IMR-90 (cell line): ENCODE results near the gene PPRC1. TPM values are rescaled to one million over a fixed set of nuclear protein-coding genes. Genes with fewer than 3 reads are reported as not detected.

Experiments used
- ATAC-seq: fragments of 200-7000 bp; cut with Tn5 transposase; 2 replicates; pipeline ENCODE4 v1.9.1; 2020; ENCODE audit warnings: low read depth, mild to moderate bottlenecking, moderate library complexity
- BruUV-seq: library from RNA; stranded (reverse); fragments of 400-500 nt; replicated peaks from 2 replicates; lab custom pipeline; 2021; lab: Mats Ljungman, UMichigan
- CTCF ChIA-PET: fragments of 300-600 bp; formaldehyde crosslinking; extraction: SDS; loops from one replicate; lab custom pipeline; 2021; ENCODE audit warnings: antibody characterized with exemption; lab: Yijun Ruan, JAX
- POLR2A ChIA-PET: fragments of 300-600 bp; sonication (Branson Sonifier 250); formaldehyde crosslinking; loops from one replicate; lab custom pipeline; 2022; ENCODE audit warnings: antibody characterized with exemption; ENCODE audit not compliant: unreplicated experiment; lab: Charles Lee
- DNase-seq: peaks from one replicate; pipeline ENCODE4 v3.0.0; 2013
- H2AFZ ChIP-seq: replicated peaks from 2 replicates; pipeline ENCODE3; 2013; ENCODE audit warnings: low read length, mild to moderate bottlenecking; ENCODE audit not compliant: poor library complexity
- H2AK5ac ChIP-seq: 2 replicates; pipeline ENCODE4 v1.6.1; 2013; ENCODE audit warnings: low read depth, low read length, inconsistent platforms
- H2AK9ac ChIP-seq: replicated peaks from 2 replicates; pipeline ENCODE3; 2013; ENCODE audit warnings: mild to moderate bottlenecking, low read depth, low read length, moderate library complexity; ENCODE audit not compliant: poor library complexity
- H2BK120ac ChIP-seq: 2 replicates; pipeline ENCODE4 v1.6.1; 2013; ENCODE audit warnings: low read depth, low read length, inconsistent platforms
- H2BK15ac ChIP-seq: 3 replicates; pipeline ENCODE4 v1.6.1; 2013; ENCODE audit warnings: low read depth, low read length, inconsistent platforms
- H2BK20ac ChIP-seq: 2 replicates; pipeline ENCODE4 v1.6.1; 2013; ENCODE audit warnings: low read depth, mild to moderate bottlenecking, inconsistent platforms, low read length, moderate library complexity
- H2BK5ac ChIP-seq: 2 replicates; pipeline ENCODE4 v1.6.1; 2013; ENCODE audit warnings: mild to moderate bottlenecking, low read depth, low read length, inconsistent platforms; ENCODE audit not compliant: poor library complexity, severe bottlenecking
- H3K14ac ChIP-seq: replicated peaks from 2 replicates; pipeline ENCODE4 v1.6.1; 2013; ENCODE audit warnings: low read depth, low read length, inconsistent platforms
- H3K18ac ChIP-seq: 2 replicates; pipeline ENCODE4 v1.6.1; 2013; ENCODE audit warnings: low read depth, low read length, control low read depth
- H3K23ac ChIP-seq: 2 replicates; pipeline ENCODE4 v1.6.1; 2013; ENCODE audit warnings: low read depth, low read length, inconsistent platforms
- H3K27ac ChIP-seq: 2 replicates; pipeline ENCODE4 v1.5.1; 2013; ENCODE audit warnings: mild to moderate bottlenecking, control low read depth, low read length; ENCODE audit not compliant: insufficient read depth
- H3K27me3 ChIP-seq: 2 replicates; pipeline ENCODE4 v1.6.1; 2013; ENCODE audit warnings: low read length; ENCODE audit not compliant: control insufficient read depth, insufficient read depth
- H3K36me3 ChIP-seq: 2 replicates; pipeline ENCODE4 v1.6.1; 2013; ENCODE audit warnings: low read length, mixed read lengths; ENCODE audit not compliant: control insufficient read depth, insufficient read depth
- H3K4ac ChIP-seq: 2 replicates; pipeline ENCODE4 v1.6.1; 2013; ENCODE audit warnings: low read depth, low read length, inconsistent platforms
- H3K4me1 ChIP-seq: 2 replicates; pipeline ENCODE4 v1.6.1; 2013; ENCODE audit warnings: low read length, mixed read lengths; ENCODE audit not compliant: control insufficient read depth, insufficient read depth
- H3K4me2 ChIP-seq: 2 replicates; pipeline ENCODE4 v1.6.1; 2013; ENCODE audit warnings: low read depth, mild to moderate bottlenecking, control low read depth, low read length, moderate library complexity
- H3K4me3 ChIP-seq: 2 replicates; pipeline ENCODE4 v1.5.1; 2013; ENCODE audit warnings: low read depth, mild to moderate bottlenecking, control low read depth, low read length, moderate library complexity; ENCODE audit not compliant: insufficient read depth
- H3K56ac ChIP-seq: 2 replicates; pipeline ENCODE4 v1.6.1; 2013; ENCODE audit warnings: low read length, inconsistent platforms; ENCODE audit not compliant: insufficient read depth; ENCODE audit errors: extremely low read depth
- H3K79me1 ChIP-seq, 2 experiments: 2 replicates each; pipeline ENCODE4 v1.6.1; 2013; ENCODE audit warnings: low read length in 2 of 2, inconsistent platforms in 1 of 2, low read depth in 1 of 2
- H3K9ac ChIP-seq: 2 replicates; pipeline ENCODE4 v1.6.1; 2013; ENCODE audit warnings: low read depth, low read length, control low read depth
- H3K9me1 ChIP-seq: 2 replicates; pipeline ENCODE4 v1.6.1; 2013; ENCODE audit warnings: low read length, inconsistent platforms; ENCODE audit not compliant: insufficient read depth
- H3K9me3 ChIP-seq: 2 replicates; pipeline ENCODE4 v1.6.1; 2013; ENCODE audit warnings: low read length; ENCODE audit not compliant: control insufficient read depth, insufficient read depth
- H4K20me1 ChIP-seq: 2 replicates; pipeline ENCODE4 v1.6.1; 2013; ENCODE audit warnings: low read length, inconsistent platforms; ENCODE audit not compliant: insufficient read depth
- H4K5ac ChIP-seq: 2 replicates; pipeline ENCODE4 v1.6.1; 2013; ENCODE audit warnings: mild to moderate bottlenecking, low read depth, low read length, control low read depth
- H4K8ac ChIP-seq, 2 experiments: 2 replicates each; pipeline ENCODE4 v1.6.1; 2013; ENCODE audit warnings: low read depth in 2 of 2, low read length in 2 of 2, control low read depth in 1 of 2, inconsistent platforms in 1 of 2
- H4K91ac ChIP-seq: 2 replicates; pipeline ENCODE4 v1.6.1; 2013; ENCODE audit warnings: low read depth, low read length, inconsistent platforms; ENCODE audit not compliant: insufficient read depth
- BHLHE40 ChIP-seq: fragments of 150-350 bp; IDR thresholded peaks from 2 replicates; pipeline ENCODE4 v1.6.1; 2016; ENCODE audit warnings: mild to moderate bottlenecking, low read depth, low read length
- CEBPB ChIP-seq: IDR thresholded peaks from 2 replicates; pipeline ENCODE4 v1.6.1; 2012; ENCODE audit warnings: low read depth, low read length, improper control_type of control experiment
- CHD1 ChIP-seq: IDR thresholded peaks from 2 replicates; pipeline ENCODE4 v1.6.1; 2012; ENCODE audit warnings: low read depth, low read length, improper control_type of control experiment
- CTCF ChIP-seq: conservative IDR thresholded peaks from 2 replicates; pipeline ENCODE4 v1.5.1; 2012; ENCODE audit warnings: mild to moderate bottlenecking, low read depth, low read length, improper control_type of control experiment
- ELK1 ChIP-seq: fragments of 150-350 bp; IDR thresholded peaks from 2 replicates; pipeline ENCODE4 v1.6.1; 2016; ENCODE audit warnings: low read depth, mild to moderate bottlenecking, low read length, moderate library complexity, borderline replicate concordance
- FOS ChIP-seq: fragments of 150-350 bp; IDR thresholded peaks from 2 replicates; pipeline ENCODE4 v1.6.1; 2016; ENCODE audit warnings: low read depth, low read length
- MAFK ChIP-seq: IDR thresholded peaks from 2 replicates; pipeline ENCODE4 v1.6.1; 2012; ENCODE audit warnings: low read depth, low read length, improper control_type of control experiment
- MAZ ChIP-seq: IDR thresholded peaks from 2 replicates; pipeline ENCODE4 v1.6.1; 2012; ENCODE audit warnings: low read depth, mild to moderate bottlenecking, low read length, improper control_type of control experiment, moderate library complexity, borderline replicate concordance
- MXI1 ChIP-seq: IDR thresholded peaks from 2 replicates; pipeline ENCODE4 v1.6.1; 2012; ENCODE audit warnings: low read depth, mild to moderate bottlenecking, low read length, moderate library complexity, borderline replicate concordance
- NFE2L2 ChIP-seq: fragments of 150-350 bp; IDR thresholded peaks from 2 replicates; pipeline ENCODE4 v1.6.1; 2016; ENCODE audit warnings: low read depth, mild to moderate bottlenecking, low read length
- POLR2A ChIP-seq: IDR thresholded peaks from 2 replicates; pipeline ENCODE4 v1.6.1; 2012; ENCODE audit warnings: mild to moderate bottlenecking, low read depth, low read length
- RAD21 ChIP-seq: IDR thresholded peaks from 2 replicates; pipeline ENCODE4 v1.6.1; 2012; ENCODE audit warnings: low read length, improper control_type of control experiment
- RCOR1 ChIP-seq: IDR thresholded peaks from 2 replicates; pipeline ENCODE4 v1.6.1; 2012; ENCODE audit warnings: mild to moderate bottlenecking, low read length, improper control_type of control experiment; ENCODE audit not compliant: insufficient replicate concordance
- RFX5 ChIP-seq: IDR thresholded peaks from 2 replicates; pipeline ENCODE4 v1.8.0; 2012; ENCODE audit warnings: low read depth, mild to moderate bottlenecking, low read length, moderate library complexity
- SMC3 ChIP-seq: fragments of 150-350 bp; IDR thresholded peaks from 2 replicates; pipeline ENCODE4 v1.6.1; 2016; ENCODE audit warnings: low read depth, mild to moderate bottlenecking, antibody characterized with exemption, low read length, moderate library complexity
- USF2 ChIP-seq: fragments of 150-350 bp; IDR thresholded peaks from 2 replicates; pipeline ENCODE4 v1.6.1; 2017; ENCODE audit warnings: mild to moderate bottlenecking, antibody characterized with exemption, low read length, low read depth
- WGBS, 2 experiments: methylation state at CpG; one replicate each; pipeline versions ENCODE4 v1.1.5 to v1.1.7; 2013; ENCODE audit warnings: missing lambda C conversion rate in 2 of 2; ENCODE audit not compliant: insufficient read length in 1 of 2; ENCODE audit errors: extremely low coverage in 2 of 2; 5-methylcytosine and 5-hydroxymethylcytosine counted together
- dilution Hi-C: fragments of 300-500 bp; cut with HindIII; formaldehyde crosslinking; loops from one replicate; pipeline ENCODE4 v1.14.3; 2018; ENCODE audit warnings: low sequenced_read_pairs; ENCODE audit not compliant: unreplicated experiment
- in situ Hi-C: fragments of 300-500 bp; cut with MboI; formaldehyde crosslinking; loops from 3 replicates; pipeline ENCODE4 v1.14.3; 2019; ENCODE audit warnings: low sequenced_read_pairs, inconsistent platforms, mixed read lengths
- intact Hi-C: fragments of 100-400 bp; cut with micrococcal nuclease; formaldehyde crosslinking; loops from 2 replicates; pipeline ENCODE4 v1.10.0; 2022
- polyA plus RNA-seq, 3 experiments: library from polyadenylated mRNA; depleted of rRNA; stranded (reverse); fragments of >200 nt; gene quantifications; 2 replicates each; pipeline ENCODE4 v1.2.3, GENCODE V29; 2012; ENCODE audit warnings: low replicate concordance in 1 of 3
- total RNA-seq: library from RNA; depleted of rRNA; stranded (reverse); fragments of >200 nt; gene quantifications from 2 replicates; pipeline ENCODE4 v1.2.3, GENCODE V29; 2012

The PPRC1 gene
- total and polyA plus RNA-seq, 2 of the 4 experiments (the other 2 are of a cell fraction), result 11.8 to 38.7 TPM

GRCh38 chr10:102170602-102171001 lies 37.8 kb downstream of the PPRC1 start:
- dilution Hi-C loops, result no loop called here
- DNase-seq (no peak), ATAC-seq (no peak)
- Histone ChIP-seq H4K20me1 (no peaks in the 10 kb centered on the region), H3K23ac (no peak overlapping the region), H4K91ac (no peak overlapping the region), H2BK5ac (no peak overlapping the region), H3K9me3 (no peaks in the 10 kb centered on the region), H3K36me3 (no peaks in the 10 kb centered on the region), H3K27me3 (no peaks in the 10 kb centered on the region; the same call in 1 of the 2 replicates), H3K14ac (no peak overlapping the region), H3K79me1 (no peaks in the 10 kb centered on the region), H3K4me2 (no peak overlapping the region), H2AK9ac (no peak overlapping the region), H3K18ac (no peak overlapping the region), H2AFZ (peak overlapping the region; percentile 61), H3K4ac (no peak overlapping the region), H3K56ac (no peak overlapping the region), H3K9ac (no peak overlapping the region), H2BK120ac (no peak overlapping the region), H2BK15ac (no peak overlapping the region), H3K27ac (no peak overlapping the region), H4K5ac (no peak overlapping the region), H4K8ac (no peak overlapping the region), H3K4me3 (no peak overlapping the region), H2AK5ac (no peak overlapping the region), H3K9me1 (peaks cover 3% of the 10 kb centered on the region; the same call in 1 of the 2 replicates), H2BK20ac (no peak overlapping the region), H3K4me1 (no peaks in the 10 kb centered on the region)
- no peak for TF ChIP-seq NFE2L2
- TF ChIP-seq FOS, result no peak
- no peak for TF ChIP-seq MXI1
- no peak for TF ChIP-seq RFX5
- TF ChIP-seq BHLHE40, result no peak
- TF ChIP-seq POLR2A, result no peak
- TF ChIP-seq CHD1, result no peak
- TF ChIP-seq CEBPB, result no peak
- TF ChIP-seq MAZ, result no peak
- TF ChIP-seq USF2, result no peak
- TF ChIP-seq MAFK, result no peak
- no peak for TF ChIP-seq RAD21
- no peak for TF ChIP-seq SMC3
- no peak for TF ChIP-seq ELK1
- no peak for TF ChIP-seq RCOR1
- TF ChIP-seq CTCF, result no peak
- intact Hi-C loops, result no loop called here
- BruUV-seq, result no TSS peak
- ChIA-PET CTCF (interaction anchor here (0.7 to 1.3 kb wide), 2 partner anchors 56 to 656 kb away, joined by 3 to 6 read pairs; partner anchors contain the start of gene ELOVL3), POLR2A (no interaction called here)
- WGBS, 2 experiments, result no CpG with 5 or more reads among the region's 3 CpGs
- in situ Hi-C loops, result no loop called here
